SU-DHL-6 (cell line): ENCODE results near the gene KLF11.
A peak's percentile ranks its signal among the peaks of the same experiment; 100 is the strongest.

Source experiments
- H2AFZ ChIP-seq: fragments of 200-600 bp; sonication (generic); 2 replicates; pipeline ENCODE4 v1.6.1; 2014; ENCODE audit warnings: low read depth, mild to moderate bottlenecking, moderate library complexity, mixed read lengths, antibody characterized with exemption, low read length; ENCODE audit not compliant: severe bottlenecking
- H3F3A ChIP-seq: fragments of 200-600 bp; shearing (Covaris generic); 2 replicates; pipeline ENCODE4 v1.6.0; 2016; ENCODE audit warnings: antibody characterized with exemption, mild to moderate bottlenecking; ENCODE audit not compliant: insufficient read depth
- H3K27ac ChIP-seq: fragments of 200-600 bp; sonication (generic); 2 replicates; pipeline ENCODE4 v1.5.1; 2016; ENCODE audit warnings: low read depth, mild to moderate bottlenecking, low read length, moderate library complexity, mixed read lengths
- H3K27me3 ChIP-seq: fragments of 200-600 bp; sonication (generic), shearing (Covaris generic); 2 replicates; pipeline ENCODE4 v1.6.0; 2014; ENCODE audit warnings: mild to moderate bottlenecking, low read length
- H3K36me3 ChIP-seq: fragments of 200-600 bp; sonication (generic); 2 replicates; pipeline ENCODE4 v1.6.1; 2014; ENCODE audit warnings: mild to moderate bottlenecking, low read length, mixed read lengths
- H3K4me2 ChIP-seq: fragments of 300-600, 200-600 bp; shearing (Covaris generic), sonication (generic); 2 replicates; pipeline ENCODE4 v1.6.0; 2014; ENCODE audit warnings: low read length, low read depth, mild to moderate bottlenecking; ENCODE audit not compliant: poor library complexity, severe bottlenecking
- H3K4me3 ChIP-seq: fragments of 200-600 bp; sonication (generic); 2 replicates; pipeline ENCODE4 v1.5.1; 2014; ENCODE audit warnings: antibody characterized with exemption, low read length, mild to moderate bottlenecking, mixed read lengths; ENCODE audit not compliant: insufficient read depth, poor library complexity, severe bottlenecking
- H3K79me2 ChIP-seq: fragments of 200-600 bp; sonication (generic); 2 replicates; pipeline ENCODE4 v1.6.1; 2014; ENCODE audit warnings: mild to moderate bottlenecking, low read length, moderate library complexity; ENCODE audit not compliant: insufficient read depth
- H3K9ac ChIP-seq: fragments of 200-600 bp; sonication (generic); 2 replicates; pipeline ENCODE4 v1.7.0; 2014; ENCODE audit warnings: mild to moderate bottlenecking, low read length
- H3K9me2 ChIP-seq: fragments of 200-600 bp; sonication (generic); replicated peaks from 2 replicates; pipeline ENCODE4 v1.6.1; 2014; ENCODE audit warnings: low read length; ENCODE audit not compliant: insufficient read depth
- H3K9me3 ChIP-seq: fragments of 200-600 bp; sonication (generic); 2 replicates; pipeline ENCODE4 v1.6.1; 2014; ENCODE audit warnings: low read length, mixed read lengths; ENCODE audit not compliant: insufficient read depth
- H4K20me1 ChIP-seq: fragments of 200-600 bp; sonication (generic); 2 replicates; pipeline ENCODE4 v1.6.1; 2014; ENCODE audit warnings: low read depth, mild to moderate bottlenecking, antibody characterized with exemption, low read length, moderate library complexity, mixed read lengths
- EZH2phosphoT487 ChIP-seq: fragments of 200-600 bp; sonication (generic), shearing (Covaris generic); conservative IDR thresholded peaks from 2 replicates; pipeline ENCODE4 v1.6.1; 2018; ENCODE audit warnings: mild to moderate bottlenecking, antibody characterized with exemption, low read length, moderate library complexity, mixed read lengths
- TF ChIP-seq, protein P1 (sequence below): fragments of 200-600 bp; sonication (generic); IDR thresholded peaks from one replicate; pipeline ENCODE4 v1.5.1; 2017; ENCODE audit warnings: antibody characterized with exemption, mild to moderate bottlenecking, low read length, moderate library complexity; ENCODE audit not compliant: insufficient read depth, poor library complexity, severe bottlenecking

KLF11 gene

DNA sequence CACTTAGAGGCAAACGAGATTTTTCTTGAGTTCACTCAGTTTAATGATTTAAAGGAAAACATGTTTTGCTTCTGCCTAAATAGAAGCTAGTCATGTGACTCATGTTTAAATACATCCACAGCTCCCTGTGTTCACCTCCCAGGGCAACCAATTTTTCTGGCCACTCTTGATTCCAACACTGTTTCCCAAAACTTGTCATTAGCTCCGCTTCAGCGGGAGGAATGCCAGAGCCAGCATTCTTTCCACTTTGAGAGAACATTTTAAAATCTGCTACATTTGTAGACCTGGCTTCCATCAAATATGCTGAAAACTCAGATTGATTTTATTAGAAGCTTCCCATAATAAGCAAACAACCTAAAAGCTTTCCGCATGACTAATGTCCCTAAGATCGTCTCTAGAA lies 39.7 kb downstream of the KLF11 start:
- H3K36me3 ChIP-seq: no peaks in the 10 kb centered on the region
- peak overlapping the region; percentile 2 for H3K4me2 ChIP-seq
- no peaks in the 10 kb centered on the region for H3K9me3 ChIP-seq
- no peak overlapping the region for H2AFZ ChIP-seq
- TF ChIP-seq, protein P1, sequence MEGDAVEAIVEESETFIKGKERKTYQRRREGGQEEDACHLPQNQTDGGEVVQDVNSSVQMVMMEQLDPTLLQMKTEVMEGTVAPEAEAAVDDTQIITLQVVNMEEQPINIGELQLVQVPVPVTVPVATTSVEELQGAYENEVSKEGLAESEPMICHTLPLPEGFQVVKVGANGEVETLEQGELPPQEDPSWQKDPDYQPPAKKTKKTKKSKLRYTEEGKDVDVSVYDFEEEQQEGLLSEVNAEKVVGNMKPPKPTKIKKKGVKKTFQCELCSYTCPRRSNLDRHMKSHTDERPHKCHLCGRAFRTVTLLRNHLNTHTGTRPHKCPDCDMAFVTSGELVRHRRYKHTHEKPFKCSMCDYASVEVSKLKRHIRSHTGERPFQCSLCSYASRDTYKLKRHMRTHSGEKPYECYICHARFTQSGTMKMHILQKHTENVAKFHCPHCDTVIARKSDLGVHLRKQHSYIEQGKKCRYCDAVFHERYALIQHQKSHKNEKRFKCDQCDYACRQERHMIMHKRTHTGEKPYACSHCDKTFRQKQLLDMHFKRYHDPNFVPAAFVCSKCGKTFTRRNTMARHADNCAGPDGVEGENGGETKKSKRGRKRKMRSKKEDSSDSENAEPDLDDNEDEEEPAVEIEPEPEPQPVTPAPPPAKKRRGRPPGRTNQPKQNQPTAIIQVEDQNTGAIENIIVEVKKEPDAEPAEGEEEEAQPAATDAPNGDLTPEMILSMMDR: no peak
- no peak for TF ChIP-seq EZH2phosphoT487
- no peaks in the 10 kb centered on the region for H3K79me2 ChIP-seq
- no peaks in the 10 kb centered on the region for H4K20me1 ChIP-seq
- H3K4me3 ChIP-seq: no peak overlapping the region
- no peaks in the 10 kb centered on the region for H3K9me2 ChIP-seq
- H3K9ac ChIP-seq: no peak overlapping the region
- H3F3A ChIP-seq: peaks cover 12% of the 10 kb centered on the region; the same call in 1 of the 2 replicates
- H3K27me3 ChIP-seq: no peaks in the 10 kb centered on the region
- no peak overlapping the region; the same call in 1 of the 2 replicates for H3K27ac ChIP-seq

DNA sequence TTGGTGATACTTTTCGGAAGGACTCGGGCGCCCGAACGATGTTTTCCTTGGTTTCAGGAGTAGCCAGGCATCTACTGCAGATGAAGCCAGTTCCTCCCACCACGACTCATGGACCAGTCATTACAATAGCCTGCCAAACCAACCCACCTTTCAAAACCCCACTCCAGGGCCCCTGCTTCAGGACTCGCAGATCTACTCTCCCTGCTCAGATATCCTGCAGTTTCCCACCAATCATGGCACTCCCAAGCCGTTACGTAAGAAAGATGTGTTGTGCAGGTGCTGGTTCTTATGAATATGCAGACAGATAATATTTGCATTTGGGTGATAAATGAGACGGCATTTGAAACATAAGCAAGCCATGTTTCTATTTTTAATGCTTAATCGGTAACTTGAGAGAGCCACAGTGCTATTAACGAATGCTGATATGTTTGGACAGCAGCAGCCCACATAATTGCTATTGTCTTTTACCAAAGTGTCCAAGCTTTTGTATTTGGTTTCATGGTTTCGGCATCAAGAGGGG lies 40.4 kb downstream of the KLF11 start:
- Histone ChIP-seq H3K4me3 (no peak overlapping the region), H3K27me3 (no peaks in the 10 kb centered on the region), H3F3A (peaks cover 10% of the 10 kb centered on the region; the same call in 1 of the 2 replicates), H3K9me2 (no peaks in the 10 kb centered on the region), H3K4me2 (no peak overlapping the region), H2AFZ (no peak overlapping the region), H3K27ac (no peak overlapping the region), H3K9ac (no peak overlapping the region), H3K36me3 (no peaks in the 10 kb centered on the region), H4K20me1 (no peaks in the 10 kb centered on the region), H3K79me2 (no peaks in the 10 kb centered on the region), H3K9me3 (no peaks in the 10 kb centered on the region)
- TF ChIP-seq EZH2phosphoT487: no peak
- TF ChIP-seq, protein P1: no peak

DNA sequence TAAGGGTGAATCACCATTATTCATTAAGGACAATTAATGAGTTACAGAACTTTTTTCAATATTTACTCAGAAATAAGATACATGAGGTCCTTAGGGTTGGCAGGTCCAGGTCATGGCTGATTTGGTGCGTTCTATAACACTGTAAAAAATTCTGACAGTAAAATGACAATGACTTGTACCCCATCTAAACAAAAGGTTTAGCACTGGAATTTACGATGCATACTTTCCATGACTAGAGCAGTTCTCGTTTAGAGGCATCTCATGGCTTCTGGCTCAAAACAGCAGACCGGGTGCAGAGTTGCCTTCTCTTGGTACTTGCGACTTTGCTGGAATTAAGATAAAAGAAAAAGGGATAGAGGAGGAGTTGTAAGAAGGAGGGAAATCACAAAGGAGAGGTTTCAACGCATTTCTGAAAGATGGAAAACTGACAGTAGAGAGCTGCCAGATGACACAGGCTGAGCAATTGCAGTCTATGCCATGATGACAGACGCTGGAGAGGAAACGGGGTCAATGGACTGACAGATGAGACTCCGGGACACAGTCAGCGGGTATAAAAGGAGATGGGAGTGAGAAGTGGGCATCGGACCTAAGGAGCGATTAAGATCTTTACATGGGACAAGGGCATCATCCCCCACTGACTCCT lies 41.0 kb downstream of the KLF11 start:
- Histone ChIP-seq H3K9me2 (no peaks in the 10 kb centered on the region), H3K27ac (no peak overlapping the region), H3K4me3 (no peak overlapping the region), H3K36me3 (no peaks in the 10 kb centered on the region), H4K20me1 (no peaks in the 10 kb centered on the region), H3K9ac (no peak overlapping the region), H3F3A (peaks cover 10% of the 10 kb centered on the region; the same call in 1 of the 2 replicates), H2AFZ (no peak overlapping the region), H3K4me2 (no peak overlapping the region), H3K9me3 (no peaks in the 10 kb centered on the region), H3K79me2 (no peaks in the 10 kb centered on the region), H3K27me3 (no peaks in the 10 kb centered on the region)
- TF ChIP-seq, protein P1: no peak
- no peak for TF ChIP-seq EZH2phosphoT487
